Mucosa of descending colon (tissue), 3 donors: ENCODE results near the gene RHBDF2. TPM values are rescaled to one million over a fixed set of nuclear protein-coding genes. Genes with fewer than 3 reads are reported as not detected.

Experiments
- ATAC-seq: fragments of 200-7000 bp; cut with Tn5 transposase; one replicate; pipeline ENCODE4 v1.9.1; 2020; ENCODE audit warnings: mild to moderate bottlenecking, moderate library complexity
- DNase-seq, 3 donors: peaks; one replicate each; pipeline ENCODE4 v3.0.0-alpha.2; 2020
- H3K36me3 ChIP-seq: fragments of 200-600 bp; one replicate; pipeline ENCODE4 v1.8.0; 2021; ENCODE audit warnings: low read depth, mild to moderate bottlenecking
- H3K4me1 ChIP-seq: fragments of 200-600 bp; one replicate; pipeline ENCODE4 v1.8.0; 2021; ENCODE audit warnings: low read depth, mild to moderate bottlenecking
- H3K4me3 ChIP-seq: fragments of 200-600 bp; one replicate; pipeline ENCODE4 v1.8.0; 2021; ENCODE audit warnings: mild to moderate bottlenecking
- H3K9me3 ChIP-seq: fragments of 200-600 bp; one replicate; pipeline ENCODE4 v1.8.0; 2021; ENCODE audit warnings: mild to moderate bottlenecking
- CTCF ChIP-seq: fragments of 200-600 bp; IDR thresholded peaks from one replicate; pipeline ENCODE4 v1.8.0; 2022; ENCODE audit warnings: antibody characterized with exemption, mild to moderate bottlenecking
- intact Hi-C, 2 donors: fragments of 100-400 bp; cut with DNase I in 1 of 2; cut with micrococcal nuclease in 1 of 2; formaldehyde crosslinking; loops; one replicate each; pipeline versions ENCODE4 v1.11.0 to v1.11.1; 2022; cut with DNase I, micrococcal nuclease
- total RNA-seq, 3 donors: library from RNA; stranded (reverse); fragmentation: NEBNext Ultra II Directional in 2 of 3; extraction: Animal tissue kit (Norgen Biotek cat#: 25700) in 2 of 3; gene quantifications; one replicate each; pipeline versions ENCODE4 v1.2.1 to v1.2.4, GENCODE V29; 2021 to 2023
- donor health status: DM: no; HTN: no; CAD: no; lungs with moderate emphysema.
- donor health status: DM: no; HTN: no; CAD: no.
- donor health status: DM: no; HTN: yes; CAD: no.

The RHBDF2 gene
- total RNA-seq, 3 donors from 2014 or later = 11.2 to 20.8 (median 18.9) TPM

DNA sequence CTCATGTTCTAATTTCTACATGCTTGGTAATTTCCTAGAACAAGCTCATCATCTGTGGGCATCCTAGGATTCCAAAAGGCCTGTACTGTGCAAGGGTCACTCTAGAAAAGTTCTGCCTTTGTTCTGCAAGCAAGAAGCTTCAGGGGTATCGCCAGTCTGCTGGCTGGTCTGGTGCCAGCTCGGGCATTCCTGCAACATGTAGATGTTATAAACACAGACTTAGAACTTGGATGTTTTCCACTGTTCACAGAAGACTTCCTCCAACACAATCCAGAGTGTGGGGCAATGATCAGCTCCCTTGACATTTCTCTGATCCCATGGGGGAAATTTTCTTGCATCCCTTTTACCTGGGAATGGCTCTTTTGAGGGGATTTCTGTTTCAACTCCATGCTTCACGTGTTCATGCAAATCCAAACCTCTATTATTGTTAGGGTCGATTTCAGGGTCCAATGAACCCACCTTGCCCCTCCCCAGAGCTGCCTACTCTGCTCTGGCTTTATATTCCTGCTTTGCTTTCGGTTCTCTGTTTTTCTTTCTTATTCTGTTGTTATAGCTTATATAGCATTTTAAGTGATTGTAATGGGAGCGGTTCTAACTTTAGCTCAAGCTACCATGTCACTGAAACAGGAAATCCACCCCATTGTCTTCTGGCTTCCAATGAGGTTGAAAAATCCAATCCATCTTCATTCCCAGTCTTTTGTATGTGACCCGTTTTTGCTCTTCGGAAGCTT is 73.6 kb downstream of the RHBDF2 start:
- DNase-seq = peak; percentile 38 to 63 (median 53)
- H3K9me3 ChIP-seq = no peaks in the 10 kb centered on the region
- H3K4me1 ChIP-seq = no peaks in the 10 kb centered on the region
- peak; percentile 75 for ATAC-seq
- TF ChIP-seq CTCF = no peak
- H3K4me3 ChIP-seq = no peak overlapping the region
- no peaks in the 10 kb centered on the region for H3K36me3 ChIP-seq
- intact Hi-C loops = no loop called here

- ATAC-seq (peak; percentile 72), DNase-seq (no peak)
- H3K4me1 ChIP-seq = no peaks in the 10 kb centered on the region
- H3K9me3 ChIP-seq = no peaks in the 10 kb centered on the region
- intact Hi-C loops = no loop called here
- no peaks in the 10 kb centered on the region for H3K36me3 ChIP-seq
- no peak overlapping the region for H3K4me3 ChIP-seq
- no peak for TF ChIP-seq CTCF
These were observed 74.4 kb downstream of the RHBDF2 start for GRCh38 chr17:76426853-76427252.

- no peak for DNase-seq
- Histone ChIP-seq H3K4me3 (no peak overlapping the region), H3K4me1 (peaks cover under 1% of the 10 kb centered on the region), H3K9me3 (no peaks in the 10 kb centered on the region), H3K36me3 (no peaks in the 10 kb centered on the region)
- no peak for TF ChIP-seq CTCF
- intact Hi-C loops = no loop called here
- no peak for ATAC-seq
These were observed 78.4 kb downstream of the RHBDF2 start for GRCh38 chr17:76422860-76423259.

DNA sequence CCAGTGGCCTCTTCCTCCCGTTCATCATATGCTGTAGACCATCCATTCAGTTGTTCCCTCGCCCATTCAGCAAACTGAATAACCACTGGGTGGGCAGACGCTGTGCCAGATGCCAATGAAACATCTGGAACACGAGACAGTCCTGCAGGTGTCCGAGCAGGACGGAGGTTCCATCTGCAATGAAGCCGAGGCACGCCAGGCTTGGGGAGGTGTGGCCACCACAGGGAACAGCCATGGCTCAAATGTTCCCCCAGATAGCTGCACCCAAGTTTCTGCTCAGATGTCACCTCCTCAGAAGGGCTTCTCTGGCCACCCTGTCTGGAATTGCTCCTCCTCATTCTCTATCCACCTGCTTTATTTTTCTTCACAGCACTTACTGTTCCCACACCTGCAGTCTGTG is 78.8 kb downstream of the RHBDF2 start:
- no peak overlapping the region for H3K4me3 ChIP-seq
- intact Hi-C loops = no loop called here
- TF ChIP-seq CTCF = no peak
- DNase-seq = no peak
- ATAC-seq = no peak
- H3K36me3 ChIP-seq = no peaks in the 10 kb centered on the region
- no peaks in the 10 kb centered on the region for H3K9me3 ChIP-seq
- H3K4me1 ChIP-seq = peaks cover 5% of the 10 kb centered on the region

GRCh38 chr17:76421044-76421407 is 80.2 kb downstream of the RHBDF2 start:
- ATAC-seq = peak; percentile 44
- Histone ChIP-seq H3K4me3 (no peak overlapping the region), H3K36me3 (no peaks in the 10 kb centered on the region), H3K9me3 (no peaks in the 10 kb centered on the region), H3K4me1 (peaks cover 5% of the 10 kb centered on the region)
- DNase-seq = no peak
- no peak for TF ChIP-seq CTCF
- intact Hi-C loops = no loop called here

Other genes starting within 250 kb of the RHBDF2 start
- 100 to 1,000 TPM in 1 of 3 donors, 10 to 100 TPM in 2; 46.6 to 132 (median 99.1) TPM for gene UBALD2, start 236.1 kb downstream of the RHBDF2 start, total RNA-seq
- 1 to 10 TPM; 1.6 to 4.7 (median 3.2) TPM for gene QRICH2, start 193.1 kb downstream of the RHBDF2 start, total RNA-seq
- gene PRPSAP1, start 147.5 kb downstream of the RHBDF2 start, total RNA-seq = 10 to 100 TPM; 45.3 to 63.0 (median 61.4) TPM
- 1 to 10 TPM; 1.2 to 5.7 (median 3.3) TPM for gene SPHK1, start 116.8 kb downstream of the RHBDF2 start, total RNA-seq
- gene UBE2O, start 48.3 kb downstream of the RHBDF2 start, total RNA-seq = 10 to 100 TPM; 16.2 to 25.0 (median 19.0) TPM
- gene AANAT, start 33.8 kb downstream of the RHBDF2 start, total RNA-seq = not detected
- gene CYGB, start 36.3 kb upstream of the RHBDF2 start, total RNA-seq = 10 to 100 TPM; 10.6 to 24.0 (median 15.1) TPM
- 1 to 10 TPM; 1.0 to 4.8 (median 1.6) TPM for gene PRCD, start 38.6 kb upstream of the RHBDF2 start, total RNA-seq
- 10 to 100 TPM in 1 of 3 donors, 1 to 10 TPM in 2; 3.7 to 11.1 (median 4.3) TPM for gene ST6GALNAC2, start 84.4 kb upstream of the RHBDF2 start, total RNA-seq
- 100 to 1,000 TPM in 2 of 3 donors, 10 to 100 TPM in 1; 90.2 to 363 (median 336) TPM for gene ST6GALNAC1, start 142.3 kb upstream of the RHBDF2 start, total RNA-seq
- gene MXRA7, start 209.5 kb upstream of the RHBDF2 start, total RNA-seq = 100 to 1,000 TPM in 1 of 3 donors, 10 to 100 TPM in 2; 11.4 to 214 (median 24.5) TPM
- 10 to 100 TPM; 27.0 to 56.3 (median 30.3) TPM for gene JMJD6, start 225.2 kb upstream of the RHBDF2 start, total RNA-seq
- 10 to 100 TPM; 22.5 to 30.4 (median 28.7) TPM for gene METTL23, start 225.4 kb upstream of the RHBDF2 start, total RNA-seq
- 100 to 1,000 TPM; 130 to 166 (median 134) TPM for gene SRSF2, start 235.9 kb upstream of the RHBDF2 start, total RNA-seq
- gene MFSD11, start 236.7 kb upstream of the RHBDF2 start, total RNA-seq = 10 to 100 TPM; 31.2 to 38.2 (median 33.2) TPM